PC-9 (cell line): ENCODE measurements around the gene RGR. TPM values are rescaled to one million over a fixed set of nuclear protein-coding genes. Genes with fewer than 3 reads are reported as not detected.

ENCODE experiments used
- BruUV-seq: library from RNA; stranded (reverse); fragments of 400-500 nt; replicated peaks from 2 replicates; lab custom pipeline; 2021; lab: Mats Ljungman, UMichigan
- CTCF ChIA-PET: fragments of 300-600 bp; sonication (Branson Sonifier 250); formaldehyde crosslinking; loops from one replicate; lab custom pipeline; 2022; ENCODE audit warnings: antibody characterized with exemption; lab: Charles Lee
- POLR2A ChIA-PET: fragments of 300-600 bp; sonication (Branson Sonifier 250); formaldehyde crosslinking; loops from one replicate; lab custom pipeline; 2022; ENCODE audit warnings: antibody characterized with exemption; ENCODE audit not compliant: unreplicated experiment; lab: Charles Lee
- DNase-seq, 2 experiments: peaks; one replicate each; pipeline versions ENCODE4 v3.0.0 to v3.0.0-alpha.2; 2015 to 2022; ENCODE audit warnings: mixed read lengths in 1 of 2
- H2AFZ ChIP-seq: fragments of 200-600 bp; sonication (generic); 2 replicates; pipeline ENCODE4 v1.8.1; 2017; ENCODE audit warnings: antibody characterized with exemption
- H3F3A ChIP-seq: fragments of 200-600 bp; sonication (generic); 2 replicates; pipeline ENCODE4 v1.8.1; 2017; ENCODE audit warnings: antibody characterized with exemption, mild to moderate bottlenecking, low read depth; ENCODE audit not compliant: insufficient read depth
- H3K27ac ChIP-seq: fragments of 200-600 bp; sonication (generic); 2 replicates; pipeline ENCODE4 v1.6.1; 2016; ENCODE audit warnings: mixed run types
- H3K27me3 ChIP-seq: fragments of 200-600 bp; sonication (generic); 2 replicates; pipeline ENCODE4 v1.6.1; 2016; ENCODE audit warnings: low read depth, mixed run types; ENCODE audit not compliant: insufficient read depth
- H3K36me3 ChIP-seq: fragments of 200-600 bp; sonication (generic); 2 replicates; pipeline ENCODE4 v1.6.1; 2016; ENCODE audit warnings: low read depth, mixed run types
- H3K4me1 ChIP-seq: fragments of 200-600 bp; sonication (generic); replicated peaks from 2 replicates; pipeline ENCODE4 v1.6.1; 2016; ENCODE audit warnings: mixed run types; ENCODE audit not compliant: insufficient read depth
- H3K4me2 ChIP-seq: fragments of 200-600 bp; sonication (generic); 2 replicates; pipeline ENCODE4 v1.6.1; 2017; ENCODE audit warnings: mixed run types
- H3K4me3 ChIP-seq: fragments of 200-600 bp; sonication (generic); 2 replicates; pipeline ENCODE4 v1.6.1; 2016; ENCODE audit warnings: mixed run types
- H3K79me2 ChIP-seq: fragments of 200-600 bp; sonication (generic); 2 replicates; pipeline ENCODE4 v1.6.1; 2017; ENCODE audit warnings: low read depth, mixed run types
- H3K9me2 ChIP-seq: fragments of 200-600 bp; sonication (generic); 2 replicates; pipeline ENCODE4 v1.8.1; 2017; ENCODE audit warnings: mild to moderate bottlenecking; ENCODE audit not compliant: insufficient read depth
- H3K9me3 ChIP-seq: fragments of 200-600 bp; sonication (generic); 2 replicates; pipeline ENCODE4 v1.8.1; 2016; ENCODE audit warnings: low read depth; ENCODE audit not compliant: insufficient read depth
- H4K20me1 ChIP-seq: fragments of 200-600 bp; sonication (generic); 2 replicates; pipeline ENCODE4 v1.8.1; 2017; ENCODE audit not compliant: insufficient read depth
- EZH2 ChIP-seq: fragments of 200-600 bp; sonication (generic); IDR thresholded peaks from 2 replicates; pipeline ENCODE4 v1.8.0; 2017; ENCODE audit warnings: antibody characterized with exemption, low read depth
- intact Hi-C: fragments of 100-400 bp; cut with micrococcal nuclease; formaldehyde crosslinking; loops from one replicate; pipeline ENCODE4 v1.10.0; 2022; ENCODE audit not compliant: unreplicated experiment
- total RNA-seq: library from RNA; stranded (reverse); gene quantifications from 2 replicates; pipeline ENCODE4 v1.2.3, GENCODE V29; 2021
- TF ChIP-seq, protein P1 (sequence below): fragments of 200-600 bp; sonication (generic); conservative IDR thresholded peaks from 2 replicates; pipeline ENCODE4 v1.6.1; 2017; ENCODE audit warnings: mixed run types, antibody characterized with exemption, mild to moderate bottlenecking, moderate library complexity

RGR gene
- total RNA-seq, 1 experiment from 2014 or later = not detected

DNA sequence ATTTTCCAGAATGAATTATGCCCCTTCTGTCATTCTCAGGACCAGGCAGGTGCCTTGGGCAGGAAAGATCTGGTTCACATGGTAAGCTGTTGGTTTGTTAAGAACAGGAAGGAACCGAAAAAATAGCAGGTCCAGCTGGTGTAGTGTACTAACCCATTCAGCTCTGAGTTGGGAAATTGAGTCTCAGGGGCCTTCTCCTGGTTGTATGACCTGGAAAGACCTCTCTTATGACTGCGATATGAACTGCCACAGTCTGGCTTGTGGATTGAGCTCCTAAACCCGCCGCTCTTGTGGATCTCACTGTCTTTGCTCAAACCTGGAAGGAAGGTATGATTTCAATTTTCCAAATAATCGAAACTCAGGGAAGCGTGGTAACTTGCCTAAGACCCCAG is 8.1 kb upstream of the RGR start:
- Histone ChIP-seq H3K4me1 (no peaks in the 10 kb centered on the region), H3K27me3 (peaks cover 100% of the 10 kb centered on the region), H3K9me2 (no peaks in the 10 kb centered on the region), H2AFZ (no peak overlapping the region), H3F3A (no peaks in the 10 kb centered on the region), H3K79me2 (no peaks in the 10 kb centered on the region), H3K9me3 (no peaks in the 10 kb centered on the region), H3K4me3 (no peak overlapping the region), H4K20me1 (no peaks in the 10 kb centered on the region), H3K4me2 (no peak overlapping the region), H3K36me3 (no peaks in the 10 kb centered on the region), H3K27ac (no peak overlapping the region)
- no peak for DNase-seq
- TF ChIP-seq EZH2 = no peak
- TF ChIP-seq, protein P1, sequence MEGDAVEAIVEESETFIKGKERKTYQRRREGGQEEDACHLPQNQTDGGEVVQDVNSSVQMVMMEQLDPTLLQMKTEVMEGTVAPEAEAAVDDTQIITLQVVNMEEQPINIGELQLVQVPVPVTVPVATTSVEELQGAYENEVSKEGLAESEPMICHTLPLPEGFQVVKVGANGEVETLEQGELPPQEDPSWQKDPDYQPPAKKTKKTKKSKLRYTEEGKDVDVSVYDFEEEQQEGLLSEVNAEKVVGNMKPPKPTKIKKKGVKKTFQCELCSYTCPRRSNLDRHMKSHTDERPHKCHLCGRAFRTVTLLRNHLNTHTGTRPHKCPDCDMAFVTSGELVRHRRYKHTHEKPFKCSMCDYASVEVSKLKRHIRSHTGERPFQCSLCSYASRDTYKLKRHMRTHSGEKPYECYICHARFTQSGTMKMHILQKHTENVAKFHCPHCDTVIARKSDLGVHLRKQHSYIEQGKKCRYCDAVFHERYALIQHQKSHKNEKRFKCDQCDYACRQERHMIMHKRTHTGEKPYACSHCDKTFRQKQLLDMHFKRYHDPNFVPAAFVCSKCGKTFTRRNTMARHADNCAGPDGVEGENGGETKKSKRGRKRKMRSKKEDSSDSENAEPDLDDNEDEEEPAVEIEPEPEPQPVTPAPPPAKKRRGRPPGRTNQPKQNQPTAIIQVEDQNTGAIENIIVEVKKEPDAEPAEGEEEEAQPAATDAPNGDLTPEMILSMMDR = no peak
- no TSS peak for BruUV-seq
- intact Hi-C loops = no loop called here
- ChIA-PET POLR2A (no interaction called here), CTCF (no interaction called here)

DNA sequence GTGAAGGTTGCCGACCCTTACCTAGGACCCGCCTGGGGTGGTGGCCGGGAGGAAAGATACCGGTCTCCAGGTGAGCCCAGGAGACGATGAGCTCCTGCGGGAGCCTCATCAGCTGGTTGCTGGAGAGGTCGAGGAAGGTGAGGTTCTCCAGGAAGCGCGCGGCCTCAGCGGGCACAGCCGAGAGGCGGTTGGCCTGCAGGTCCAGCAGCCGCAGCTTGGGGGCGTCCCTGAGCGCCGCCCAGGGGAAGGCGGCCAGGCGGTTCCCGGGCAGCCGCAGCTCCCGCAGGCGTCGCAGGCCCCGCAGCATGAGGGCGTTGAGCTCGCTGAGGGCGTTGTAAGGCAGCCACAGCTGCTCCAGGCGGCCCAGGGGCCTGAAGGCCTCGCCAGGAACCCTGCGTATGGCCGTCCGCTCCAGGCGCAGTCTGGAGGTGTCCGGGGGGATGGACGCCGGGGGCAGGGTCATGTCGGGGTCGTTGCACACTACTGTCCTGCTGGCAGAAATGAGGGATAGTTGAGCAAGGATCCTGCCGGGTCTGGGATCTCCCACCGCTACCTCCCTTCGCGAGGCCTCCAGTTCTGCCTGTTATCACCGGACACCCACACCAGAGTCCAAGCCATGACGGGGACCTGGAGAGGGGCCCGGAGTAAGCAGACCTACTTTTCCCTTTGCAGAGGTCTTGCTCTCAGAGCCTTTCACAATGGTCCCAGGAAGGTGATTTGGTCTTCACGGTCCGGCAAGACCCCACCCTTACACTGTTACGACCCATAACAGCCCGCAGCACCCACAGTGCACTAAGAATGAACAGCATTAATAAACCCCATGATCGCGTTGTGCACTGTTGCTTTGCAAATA is 7.4 kb upstream of the RGR start:
- Histone ChIP-seq H4K20me1 (no peaks in the 10 kb centered on the region), H3K9me3 (no peaks in the 10 kb centered on the region), H3K4me1 (no peaks in the 10 kb centered on the region), H3K9me2 (no peaks in the 10 kb centered on the region), H3F3A (no peaks in the 10 kb centered on the region), H3K79me2 (no peaks in the 10 kb centered on the region), H3K27ac (no peak overlapping the region), H3K4me2 (no peak overlapping the region), H2AFZ (no peak overlapping the region), H3K4me3 (no peak overlapping the region), H3K27me3 (peaks cover 100% of the 10 kb centered on the region), H3K36me3 (no peaks in the 10 kb centered on the region)
- DNase-seq = no peak
- no TSS peak for BruUV-seq
- CTCF ChIA-PET = no interaction called here
- TF ChIP-seq, protein P1 = no peak
- no peak for TF ChIP-seq EZH2
- POLR2A ChIA-PET = no interaction called here
- intact Hi-C loops = no loop called here

DNA sequence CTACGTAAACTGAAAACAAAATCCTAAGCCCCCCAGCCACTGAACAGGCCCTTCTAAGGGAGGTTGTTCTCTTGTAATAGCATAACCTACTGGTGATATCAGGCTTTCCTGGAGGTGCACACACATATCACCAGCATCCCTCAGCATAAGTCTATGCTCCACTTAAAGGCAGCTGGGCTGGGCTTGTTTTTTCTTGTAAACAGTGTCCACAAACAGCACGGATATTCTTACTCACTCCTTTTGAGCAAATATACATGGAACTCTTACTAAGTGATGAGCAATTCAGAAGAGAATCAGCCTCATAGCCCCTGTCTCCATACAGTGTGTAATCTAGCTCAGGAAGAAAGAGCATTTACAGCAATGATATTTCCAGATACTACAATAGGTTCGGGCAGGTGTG is 5.9 kb upstream of the RGR start:
- no peak for DNase-seq
- Histone ChIP-seq H3K27me3 (peaks cover 100% of the 10 kb centered on the region), H3K79me2 (no peaks in the 10 kb centered on the region), H3K27ac (no peak overlapping the region), H3K4me2 (no peak overlapping the region), H2AFZ (no peak overlapping the region), H3K4me1 (no peaks in the 10 kb centered on the region), H4K20me1 (no peaks in the 10 kb centered on the region), H3K4me3 (no peak overlapping the region), H3K9me2 (no peaks in the 10 kb centered on the region), H3K36me3 (no peaks in the 10 kb centered on the region), H3K9me3 (no peaks in the 10 kb centered on the region; the same call in 1 of the 2 replicates), H3F3A (no peaks in the 10 kb centered on the region)
- POLR2A ChIA-PET = no interaction called here
- intact Hi-C loops = no loop called here
- BruUV-seq = no TSS peak
- CTCF ChIA-PET = no interaction called here
- TF ChIP-seq EZH2 = no peak
- TF ChIP-seq, protein P1 = no peak
